ENCODE data around the gene ANKLE2.

The ANKLE2 gene

DNA sequence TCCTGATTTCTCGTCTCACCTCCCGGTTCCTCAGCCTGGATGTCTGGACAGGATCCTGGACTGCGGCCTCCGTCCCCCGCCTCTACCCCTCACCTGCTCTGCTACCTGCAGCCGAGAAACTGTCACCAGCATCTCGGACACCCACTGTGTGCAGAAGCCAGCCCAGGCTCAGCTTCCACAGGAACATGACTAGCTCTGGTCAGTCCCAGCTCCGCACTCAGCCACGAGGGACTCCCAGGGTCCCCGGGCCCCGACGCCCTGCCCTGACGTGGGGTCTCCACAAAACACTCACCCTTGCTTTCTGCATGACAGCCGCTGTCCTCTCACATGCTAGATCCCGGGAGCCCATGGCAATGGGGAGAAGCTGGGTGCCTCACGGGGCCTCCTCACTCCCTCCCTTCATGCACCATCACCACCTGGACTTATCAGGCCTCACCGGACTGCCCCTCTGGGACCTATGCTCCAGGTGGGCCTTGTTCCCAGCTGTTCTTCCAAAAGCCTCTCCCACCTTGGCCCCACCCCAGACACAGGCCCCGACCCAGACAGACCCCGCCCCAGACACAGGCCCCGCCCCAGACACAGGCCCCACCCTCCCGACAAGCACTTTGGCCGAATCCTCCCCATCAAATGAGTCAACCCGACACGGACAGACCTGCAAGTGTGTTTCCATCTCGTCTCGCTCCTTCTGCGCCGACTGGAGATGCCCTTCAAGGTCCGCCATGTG, 26.9 kb upstream of the ANKLE2 start:
- POLR2A ChIA-PET: no interaction called here

DNA sequence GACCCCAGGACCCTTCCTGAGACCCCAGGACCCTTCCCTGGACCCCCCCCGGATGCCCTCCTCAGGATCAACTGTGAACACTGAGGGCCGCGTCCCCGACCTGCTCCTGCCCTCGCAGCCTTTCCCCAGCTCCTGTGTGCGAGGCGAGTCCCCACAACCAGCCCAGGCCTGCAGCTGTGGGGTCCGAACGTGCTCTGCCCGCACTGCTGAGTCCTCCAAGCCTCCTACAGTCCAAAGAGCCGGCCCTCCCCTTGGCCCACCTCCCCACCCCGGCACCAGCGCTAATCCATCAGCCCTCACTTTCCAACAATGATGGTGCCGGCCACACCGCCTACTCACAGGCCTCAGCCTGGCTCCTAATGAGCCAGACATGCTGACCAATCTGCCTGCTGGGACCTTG, 26.2 kb upstream of the ANKLE2 start:
- CTCF ChIA-PET: no interaction called here
- no peak for DNase-seq (ENCODE audit: extremely low spot score)
- POLR2A ChIA-PET: no interaction called here

More for the DNA sequence above, 26.9 kb upstream of the ANKLE2 start:
- CTCF ChIA-PET: no interaction called here
- TF ChIP-seq, protein P1, sequence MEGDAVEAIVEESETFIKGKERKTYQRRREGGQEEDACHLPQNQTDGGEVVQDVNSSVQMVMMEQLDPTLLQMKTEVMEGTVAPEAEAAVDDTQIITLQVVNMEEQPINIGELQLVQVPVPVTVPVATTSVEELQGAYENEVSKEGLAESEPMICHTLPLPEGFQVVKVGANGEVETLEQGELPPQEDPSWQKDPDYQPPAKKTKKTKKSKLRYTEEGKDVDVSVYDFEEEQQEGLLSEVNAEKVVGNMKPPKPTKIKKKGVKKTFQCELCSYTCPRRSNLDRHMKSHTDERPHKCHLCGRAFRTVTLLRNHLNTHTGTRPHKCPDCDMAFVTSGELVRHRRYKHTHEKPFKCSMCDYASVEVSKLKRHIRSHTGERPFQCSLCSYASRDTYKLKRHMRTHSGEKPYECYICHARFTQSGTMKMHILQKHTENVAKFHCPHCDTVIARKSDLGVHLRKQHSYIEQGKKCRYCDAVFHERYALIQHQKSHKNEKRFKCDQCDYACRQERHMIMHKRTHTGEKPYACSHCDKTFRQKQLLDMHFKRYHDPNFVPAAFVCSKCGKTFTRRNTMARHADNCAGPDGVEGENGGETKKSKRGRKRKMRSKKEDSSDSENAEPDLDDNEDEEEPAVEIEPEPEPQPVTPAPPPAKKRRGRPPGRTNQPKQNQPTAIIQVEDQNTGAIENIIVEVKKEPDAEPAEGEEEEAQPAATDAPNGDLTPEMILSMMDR (IDR thresholded peaks at IDR 0.05; ENCODE audit: control extremely low read depth, extremely low read depth, low read depth, missing control alignments): no peak
- no peak for DNase-seq (ENCODE audit: extremely low spot score)

DNA sequence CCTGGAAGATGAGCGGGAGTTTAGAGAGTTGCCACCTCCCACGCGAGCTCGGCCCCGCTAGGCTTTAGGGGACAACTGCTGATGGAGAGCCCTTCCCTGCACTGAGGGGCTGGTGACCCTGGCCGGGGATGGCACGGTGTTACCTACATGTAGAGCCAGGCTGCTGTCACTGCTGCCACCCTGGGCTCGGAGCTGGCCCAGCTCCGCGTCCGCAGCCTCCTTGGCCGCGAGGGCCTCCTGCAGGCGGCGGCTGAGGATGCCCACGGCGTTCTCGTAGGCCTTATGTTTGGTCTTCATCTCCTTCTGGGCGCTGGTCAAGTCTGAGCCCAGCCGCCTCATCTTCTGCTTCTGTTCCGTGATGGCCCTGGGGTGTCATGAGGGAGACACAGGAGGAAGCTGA, 24.6 kb upstream of the ANKLE2 start:
- ChIA-PET POLR2A (no interaction called here), CTCF (no interaction called here)
- TF ChIP-seq, protein P1 (IDR thresholded peaks at IDR 0.05; ENCODE audit: control extremely low read depth, extremely low read depth, low read depth, missing control alignments): no peak
- DNase-seq (ENCODE audit: extremely low spot score): no peak

More for the DNA sequence above, 26.2 kb upstream of the ANKLE2 start:
- TF ChIP-seq, protein P1 (IDR thresholded peaks at IDR 0.05; ENCODE audit: control extremely low read depth, extremely low read depth, low read depth, missing control alignments): no peak

DNA sequence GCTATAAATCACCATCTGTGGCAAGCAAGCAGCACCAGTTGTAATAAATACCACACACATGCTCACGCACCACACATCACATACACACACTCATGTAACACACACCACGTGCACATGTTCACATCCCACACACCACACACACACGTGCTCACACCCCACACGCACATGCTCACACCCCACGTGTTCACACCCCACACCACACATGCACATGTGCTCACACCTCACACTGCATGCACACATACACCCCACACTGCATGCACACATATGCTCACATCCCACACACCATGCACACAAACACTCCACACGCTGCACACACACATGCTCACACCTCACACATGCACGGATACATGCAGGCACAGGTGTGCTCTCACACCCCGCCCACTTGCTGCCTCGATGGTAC, 22.9 kb upstream of the ANKLE2 start:
- ChIA-PET CTCF (no interaction called here), POLR2A (no interaction called here)
- TF ChIP-seq, protein P1 (IDR thresholded peaks at IDR 0.05; ENCODE audit: control extremely low read depth, extremely low read depth, low read depth, missing control alignments): no peak
- no peak for DNase-seq (ENCODE audit: extremely low spot score)

DNA sequence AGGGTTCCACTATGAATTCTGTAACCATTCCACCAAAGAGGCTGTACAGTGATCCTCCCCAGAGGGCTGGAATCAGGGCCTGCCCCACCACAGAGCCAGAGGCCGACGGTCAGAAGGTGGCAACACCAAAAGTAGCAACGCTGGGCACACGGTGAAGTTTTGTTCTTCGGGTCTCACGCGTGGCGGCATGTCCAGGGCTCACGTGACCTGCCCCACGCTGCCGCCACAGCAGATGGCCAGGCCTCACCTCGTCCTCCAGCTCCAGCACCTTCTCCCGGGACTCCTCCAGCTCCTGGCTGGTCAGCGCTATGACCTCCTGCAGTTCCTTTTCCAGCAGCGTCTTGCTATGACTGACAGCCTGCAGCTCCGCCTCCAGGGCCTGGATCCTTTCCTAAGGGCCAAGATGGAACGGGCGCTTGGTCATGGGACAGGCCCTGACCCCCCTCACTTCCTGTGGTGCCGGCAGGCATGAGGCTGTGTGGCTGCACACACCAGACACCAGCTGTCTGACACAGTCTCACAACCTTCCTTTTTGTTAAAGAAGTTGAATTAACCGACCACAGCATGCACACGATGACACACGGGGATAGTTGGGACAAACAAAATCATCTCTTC, 22.4 kb upstream of the ANKLE2 start:
- ChIA-PET CTCF (no interaction called here), POLR2A (no interaction called here)
- TF ChIP-seq, protein P1 (IDR thresholded peaks at IDR 0.05; ENCODE audit: control extremely low read depth, extremely low read depth, low read depth, missing control alignments): no peak
- DNase-seq (ENCODE audit: extremely low spot score): no peak

DNA sequence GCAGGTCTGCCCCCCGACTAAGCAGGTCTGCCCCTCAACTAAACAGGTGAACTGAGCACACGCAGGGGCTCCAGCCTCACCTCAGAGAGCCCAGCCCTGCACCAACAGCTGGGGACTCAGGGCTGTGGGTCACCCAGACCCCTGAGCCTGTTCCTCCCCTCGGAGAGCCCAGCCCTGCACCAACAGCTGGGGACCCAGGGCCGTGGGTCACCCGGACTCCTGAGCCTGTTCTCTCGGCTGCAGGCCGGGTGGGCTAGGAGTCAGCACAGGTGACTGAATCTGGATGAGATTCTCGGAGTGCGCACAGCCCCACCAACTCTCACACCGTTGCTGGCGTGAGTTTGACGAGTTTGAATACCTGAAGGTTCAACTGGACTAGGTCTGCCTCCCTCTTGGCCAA, 20.3 kb upstream of the ANKLE2 start:
- DNase-seq (ENCODE audit: extremely low spot score): no peak
- TF ChIP-seq, protein P1 (IDR thresholded peaks at IDR 0.05; ENCODE audit: control extremely low read depth, extremely low read depth, low read depth, missing control alignments): no peak
- ChIA-PET POLR2A (no interaction called here), CTCF (interaction anchor here (1.1 kb wide), 1 partner anchor 14 kb away, joined by 3 read pairs; no protein-coding TSS in a partner anchor)

Measured in GM10248 (cell line).